Heart left ventricle (tissue), 16 donors: ENCODE data around the gene OR5L1. TPM values are rescaled to one million over a fixed set of nuclear protein-coding genes. Genes with fewer than 3 reads are reported as not detected.

Experiments used
- ATAC-seq, 4 donors: fragments of 200-7000 bp; cut with Tn5 transposase; one replicate each; pipeline ENCODE4 v1.9.1; 2020 to 2022; ENCODE audit warnings: moderate library complexity in 4 of 4, mild to moderate bottlenecking in 3 of 4, moderate number of reproducible peaks in 1 of 4
- DNase-seq, 5 donors: peaks; one replicate each; pipeline ENCODE4 v3.0.0-alpha.2; 2020
- H3K27ac ChIP-seq, 12 donors: fragments of 200-600 bp; sonication (generic) in 4 of 12; one replicate each; pipeline versions ENCODE4 v1.5.0 to v1.8.0; 2016 to 2022; ENCODE audit warnings: mild to moderate bottlenecking in 2 of 12
- H3K27me3 ChIP-seq, 9 donors: fragments of 200-600 bp; sonication (generic) in 2 of 9; one replicate each; pipeline versions ENCODE4 v1.5.1 to v1.8.0; 2016 to 2022; ENCODE audit warnings: mild to moderate bottlenecking in 3 of 9
- H3K36me3 ChIP-seq, 9 donors: fragments of 200-600 bp; sonication (generic) in 2 of 9; one replicate each; pipeline versions ENCODE4 v1.5.0 to v1.8.0; 2018 to 2022; ENCODE audit warnings: mild to moderate bottlenecking in 2 of 9
- H3K4me1 ChIP-seq, 12 donors: fragments of 200-600 bp; sonication (generic) in 4 of 12; one replicate each; pipeline versions ENCODE4 v1.5.0 to v1.8.0; 2016 to 2022; ENCODE audit warnings: mild to moderate bottlenecking in 3 of 12
- H3K4me3 ChIP-seq, 12 donors: fragments of 200-600 bp; sonication (generic) in 4 of 12; one replicate each; pipeline versions ENCODE4 v1.5.0 to v1.8.0; 2017 to 2022; ENCODE audit warnings: mild to moderate bottlenecking in 9 of 12, moderate library complexity in 4 of 12
- H3K9me3 ChIP-seq, 12 donors: fragments of 200-600 bp; sonication (generic) in 4 of 12; one replicate each; pipeline versions ENCODE4 v1.5.0 to v1.8.0; 2016 to 2022; ENCODE audit warnings: mild to moderate bottlenecking in 1 of 12
- CTCF ChIP-seq, 12 donors: fragments of 200-600 bp; sonication (generic) in 4 of 12; IDR thresholded peaks; one replicate each; pipeline versions ENCODE4 v1.5.0 to v1.8.0; 2018 to 2022; ENCODE audit warnings: antibody characterized with exemption in 12 of 12, mild to moderate bottlenecking in 5 of 12
- POLR2A ChIP-seq, 2 donors: fragments of 450-650 bp; IDR thresholded peaks; one replicate each; pipeline ENCODE4 v1.6.1; 2017; ENCODE audit warnings: antibody characterized with exemption in 2 of 2, mild to moderate bottlenecking in 2 of 2, moderate library complexity in 2 of 2
- WGBS, 4 donors: extraction: QIAGEN DNeasy Blood & Tissue Kit in 2 of 4; methylation state at CpG; one replicate each; pipeline versions ENCODE4 v1.1.5 to v1.1.7; 2013 to 2018; 5-methylcytosine and 5-hydroxymethylcytosine counted together
- intact Hi-C, 10 donors: fragments of 100-400 bp; cut with DNase I; formaldehyde crosslinking; loops; one replicate each; pipeline versions ENCODE4 v1.11.1 to v1.14.2; 2022
- long read RNA-seq, 3 donors: library from polyadenylated mRNA; unstranded; transcript quantifications; one replicate each; pipeline ENCODE4 v2.0.0, GENCODE V29; 2020 to 2021
- polyA plus RNA-seq, 2 donors: library from polyadenylated mRNA; stranded (reverse); fragments of 200-250 nt; gene quantifications; one replicate each; pipeline ENCODE4 v1.2.3, GENCODE V29; 2013
- total RNA-seq, 9 donors: library from RNA; depleted of rRNA in 2 of 9; stranded (reverse); fragments of >200 nt in 2 of 9; fragmentation: NEBNext Ultra II Directional in 3 of 9; extraction: Animal tissue kit (Norgen Biotek cat#: 25700) in 3 of 9; gene quantifications; one replicate each; pipeline versions ENCODE4 v1.1.0 to v1.2.4, GENCODE V29; 2016 to 2023
- donor health status: ischemic (EF 13 %, LVEDD 7.1; RV severe dilation, severe dysfunction).
- donor health status: healthy with polysubstance abuse.
- donor health status: DM: no; HTN: yes; CAD: no.
- donor health status: DM: no; HTN: no; CAD: no.
- donor health status: ischemic (EF 25% LVEDD 6.9; RV normal size, moderate dysfunction).
- donor health status: ischemic (EF 25% LVEDD 5.7; RV mildly dilated, moderate dysfunction).
- donor health status: healthy.
- donor health status: DM: yes; HTN: yes; CAD: no.
- donor health status: ischemic (EF 35%, LVEDD 5.7; RV mildly dilated, moderate dysfunction).
- donor health status: nonischemic (EF 11% LVEDD 7.7; RV severe dilation, severe dysfunction).
- donor health status: DM: yes; HTN: yes; CAD: no.
- donor health status: PGD.
- donor health status: ischemic (EF 29% LVEDD 5.4; RV normal size, mild dysfunction).
- donor health status: nonischemic (EF 23%, LVEDD 6.1; RV moderate dilation, normal function).

OR5L1 gene
- not detected for total RNA-seq
- not detected for polyA plus RNA-seq
- long read RNA-seq, donor 1, result 0 reads
- long read RNA-seq, donor 2, result 0 reads
- long read RNA-seq, donor 3, result 0 reads

DNA sequence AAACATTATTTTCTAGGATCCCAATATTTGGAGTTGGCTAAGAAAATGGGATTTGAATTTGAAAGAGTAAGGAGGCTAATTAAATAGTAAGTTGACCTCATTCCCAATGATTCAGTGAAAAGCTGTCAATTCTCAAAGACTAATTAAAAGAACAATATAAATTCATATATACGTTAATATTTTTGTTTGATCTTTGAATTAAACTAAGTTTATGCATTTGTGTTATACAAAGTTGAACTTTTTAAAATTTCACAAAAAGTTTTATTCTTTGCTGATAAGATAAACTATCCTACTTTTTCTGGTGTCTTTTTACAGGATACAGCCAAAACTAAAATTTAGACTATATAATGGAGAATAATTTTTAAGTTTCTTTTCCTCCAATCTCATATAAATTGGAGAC is at the start of gene OR5L1:
Gene OR5L1 (plus strand): TSS at position 301 of the 400 bp plus-strand sequence. CDS start 100 bp downstream, outside the sequence.
- 41 to 89% (median 86%) methylated on average over 1 of the region's 1 CpG for WGBS, 4 donors
- no peak for TF ChIP-seq POLR2A (IDR thresholded peaks at IDR 0.05)
- no peak for TF ChIP-seq CTCF (IDR thresholded peaks at IDR 0.05)
- intact Hi-C loops, result no loop called here

GRCh38 chr11:55773138-55773537 is 38.0 kb upstream of the OR5L1 start, which contains the start of gene OR5D13:
TSS of gene OR5D13 (plus strand) at chr11:55773438. CDS start at chr11:55773438, 0 bp downstream.
- ATAC-seq (no peak), DNase-seq (no peak)
- intact Hi-C loops, result no loop called here
- TF ChIP-seq CTCF (IDR thresholded peaks at IDR 0.05), result no peak
- TF ChIP-seq POLR2A (IDR thresholded peaks at IDR 0.05), result no peak
- Histone ChIP-seq H3K27me3 (no peaks in the 10 kb centered on the region), H3K4me1 (no peaks in the 10 kb centered on the region), H3K36me3 (no peaks in the 10 kb centered on the region), H3K27ac (no peak within 1 kb of the TSS), H3K9me3 (peaks cover 0 to 15% (median 0%) of the 10 kb centered on the region in 12 donors), H3K4me3 (no peak within 1 kb of the TSS)

More for the DNA sequence above, at the start of gene OR5L1:
- Histone ChIP-seq H3K36me3 (no peaks in the 10 kb centered on the region), H3K27me3 (no peaks in the 10 kb centered on the region), H3K27ac (no peak within 1 kb of the TSS), H3K4me3 (no peak within 1 kb of the TSS), H3K4me1 (no peaks in the 10 kb centered on the region), H3K9me3 (peaks cover 0 to 9% (median 0%) of the 10 kb centered on the region in 12 donors)
- DNase-seq, result no peak
- ATAC-seq, result no peak

GRCh38 chr11:55791606-55792005 is 19.6 kb upstream of the OR5L1 start:
- DNase-seq, result no peak
- H3K4me3 ChIP-seq, result no peak overlapping the region
- intact Hi-C loops, result no loop called here
- H3K27me3 ChIP-seq, result no peaks in the 10 kb centered on the region
- H3K36me3 ChIP-seq, result no peaks in the 10 kb centered on the region
- no peaks in the 10 kb centered on the region for H3K9me3 ChIP-seq
- TF ChIP-seq CTCF (IDR thresholded peaks at IDR 0.05), result no peak
- TF ChIP-seq POLR2A (IDR thresholded peaks at IDR 0.05), result no peak
- no peak overlapping the region for H3K27ac ChIP-seq
- 71 to 87% (median 84%) methylated on average over 1 of the region's 1 CpG for WGBS, 4 donors
- ATAC-seq, result no peak
- no peaks in the 10 kb centered on the region for H3K4me1 ChIP-seq

GRCh38 chr11:55793321-55793720 is 17.8 kb upstream of the OR5L1 start:
- no peak overlapping the region for H3K4me3 ChIP-seq
- H3K36me3 ChIP-seq, result no peaks in the 10 kb centered on the region
- ATAC-seq (no peak), DNase-seq (no peak)
- peaks cover 0 to 2% (median 0%) of the 10 kb centered on the region in 12 donors for H3K9me3 ChIP-seq
- TF ChIP-seq POLR2A (IDR thresholded peaks at IDR 0.05) (no peak), CTCF (IDR thresholded peaks at IDR 0.05) (no peak)
- H3K27ac ChIP-seq, result no peak overlapping the region
- intact Hi-C loops, result no loop called here
- no peaks in the 10 kb centered on the region for H3K27me3 ChIP-seq
- WGBS, 4 donors, result 41 to 84% (median 68%) methylated on average over 2 of the region's 2 CpGs
- no peaks in the 10 kb centered on the region for H3K4me1 ChIP-seq
